HG03196 (cell line): ENCODE measurements around the gene RHAG.
"Not testable (repeated sequence)": the region's sequence is repeated elsewhere in the genome, so short reads cannot be mapped to it uniquely, and the experiment has no call there.

Source experiments
- ATAC-seq: cut with Tn5 transposase; IDR thresholded peaks from one replicate; pipeline ENCODE4 v1.9.1; 2021; ENCODE audit not compliant: unreplicated experiment

The RHAG gene

GRCh38 chr6:49635978-49636712 lies 494 bp downstream of the RHAG start:
- ATAC-seq, result no peak

DNA sequence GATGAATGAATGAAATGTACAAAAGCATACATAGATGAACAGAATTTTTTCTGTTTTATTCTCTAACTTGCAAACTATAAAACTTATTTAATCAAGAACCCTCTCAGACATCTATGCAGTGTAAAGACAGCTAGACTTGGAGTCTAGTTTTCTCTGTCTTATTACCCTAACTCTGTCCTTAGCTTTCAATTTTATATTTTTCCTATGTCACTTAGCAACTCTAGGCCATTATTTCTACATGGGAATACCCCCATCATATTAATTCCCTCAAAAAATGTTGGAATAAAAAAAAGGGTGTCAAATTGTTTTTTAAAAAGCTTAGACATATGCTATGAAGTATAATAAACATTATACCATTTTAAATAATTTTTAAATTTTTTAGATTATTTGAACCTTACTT lies 1.2 kb downstream of the RHAG start:
- no peak for ATAC-seq

GRCh38 chr6:49634836-49635218 lies 1.8 kb downstream of the RHAG start:
- ATAC-seq, result no peak

- ATAC-seq, result no peak
Measured at GRCh38 chr6:49634092-49634835, 2.4 kb downstream of the RHAG start.

- ATAC-seq, result no peak
Measured at GRCh38 chr6:49633541-49633940, 3.1 kb downstream of the RHAG start.

GRCh38 chr6:49632727-49633126 lies 3.9 kb downstream of the RHAG start:
- ATAC-seq, result no peak

DNA sequence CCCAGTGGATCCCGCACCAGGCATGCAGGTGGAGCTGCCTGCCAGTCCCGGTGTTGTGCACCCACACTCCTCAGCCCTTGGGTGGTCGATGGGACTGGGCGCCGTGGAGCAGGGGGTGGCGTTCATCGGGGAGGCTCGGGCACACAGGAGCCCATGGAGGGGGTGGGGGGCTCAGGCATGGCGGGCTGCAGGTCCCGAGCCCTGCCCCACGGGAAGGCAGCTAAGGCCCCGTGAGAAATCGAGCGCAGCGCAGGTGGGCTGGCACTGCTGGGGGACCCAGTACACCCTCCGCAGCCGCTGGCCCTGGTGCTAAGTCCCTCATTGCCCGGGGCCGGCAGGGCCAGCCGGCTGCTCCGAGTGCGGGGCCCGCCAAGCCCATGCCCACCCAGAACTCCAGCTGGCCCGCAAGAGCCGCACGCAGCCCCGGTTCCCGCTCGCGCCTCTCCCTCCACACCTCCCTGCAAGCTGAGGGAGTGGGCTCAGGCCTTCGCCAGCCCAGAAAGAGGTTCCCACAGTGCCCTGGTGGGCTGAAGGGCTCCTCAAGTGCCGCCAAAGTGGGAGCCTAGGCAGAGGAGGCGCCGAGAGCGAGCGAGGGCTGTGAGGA lies 7.1 kb downstream of the RHAG start:
- ATAC-seq, result not testable (repeated sequence)

DNA sequence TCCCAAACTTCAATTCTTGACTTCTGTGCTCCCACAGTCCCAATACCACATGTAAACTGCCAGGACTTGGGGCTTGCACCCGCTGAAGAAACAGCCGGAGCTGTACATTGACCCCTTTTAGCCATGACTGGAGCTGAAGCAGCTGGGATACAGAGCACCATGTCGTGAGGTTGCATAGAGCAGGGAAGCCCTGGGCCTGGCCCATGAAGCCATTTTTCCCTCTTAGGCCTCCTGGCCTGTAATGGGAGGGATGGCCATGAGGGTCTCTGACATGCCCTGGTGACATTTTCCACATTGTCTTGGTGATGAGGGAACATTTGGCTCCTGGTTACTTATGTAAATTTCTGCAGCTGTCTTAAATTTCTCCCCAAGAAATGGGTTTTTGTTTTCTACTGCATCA lies 9.8 kb downstream of the RHAG start:
- no peak for ATAC-seq

GRCh38 chr6:49618257-49618656 lies 18.4 kb downstream of the RHAG start:
- ATAC-seq, result no peak

- not testable (repeated sequence) for ATAC-seq
Measured at GRCh38 chr6:49614144-49614543, 22.5 kb downstream of the RHAG start.

DNA sequence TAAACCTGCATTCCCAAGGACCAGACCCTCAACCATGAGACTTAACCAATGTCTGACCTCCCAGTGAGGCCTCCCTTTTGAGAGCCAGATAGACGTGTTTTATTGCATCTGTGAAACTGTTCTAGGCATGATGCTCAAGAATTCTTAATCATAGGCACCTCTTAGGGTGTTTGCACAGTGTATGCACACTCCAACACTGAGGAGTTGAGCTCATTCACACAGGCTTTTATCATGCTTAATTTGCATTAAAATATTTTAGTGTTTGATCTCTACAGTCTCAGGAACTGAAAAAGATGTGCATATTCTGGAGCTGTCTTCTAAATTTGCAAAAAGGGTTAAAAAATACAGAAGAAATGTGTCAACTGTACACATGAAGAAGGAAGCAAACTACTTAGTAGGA lies 27.4 kb downstream of the RHAG start:
- no peak for ATAC-seq

GRCh38 chr6:49608275-49608674 lies 28.4 kb downstream of the RHAG start:
- ATAC-seq, result not testable (repeated sequence)

DNA sequence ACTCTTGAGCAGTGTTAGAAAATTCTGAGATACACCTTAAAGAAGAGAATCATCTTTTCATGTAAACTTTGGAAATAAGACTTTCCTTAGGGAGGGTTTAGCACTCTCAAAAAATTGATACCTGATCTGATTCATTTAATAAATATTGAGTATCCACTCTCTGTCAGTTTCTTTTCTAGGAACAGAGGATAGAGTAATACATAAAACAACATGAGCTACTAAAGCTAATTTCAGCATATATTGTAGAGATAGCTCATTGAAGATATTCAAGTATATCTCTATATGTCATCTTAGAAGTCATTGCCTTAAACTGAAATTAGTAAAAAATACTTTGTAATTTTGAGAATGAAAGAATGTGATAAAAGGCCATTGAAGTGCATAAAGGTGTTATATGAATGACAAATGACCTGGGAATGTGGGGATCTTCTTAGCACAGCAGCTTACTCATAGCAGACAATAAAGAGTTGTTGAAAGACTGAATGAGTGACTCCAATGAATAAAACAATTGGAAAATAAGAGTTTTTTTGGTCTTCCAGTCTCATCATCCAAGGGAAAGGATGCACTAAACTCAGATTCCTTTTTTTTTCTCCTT lies 29.2 kb downstream of the RHAG start:
- no peak for ATAC-seq

- no peak for ATAC-seq
Measured at GRCh38 chr6:49606721-49607390, 29.8 kb downstream of the RHAG start.

GRCh38 chr6:49604080-49604479 lies 32.6 kb downstream of the RHAG start:
- not testable (repeated sequence) for ATAC-seq

DNA sequence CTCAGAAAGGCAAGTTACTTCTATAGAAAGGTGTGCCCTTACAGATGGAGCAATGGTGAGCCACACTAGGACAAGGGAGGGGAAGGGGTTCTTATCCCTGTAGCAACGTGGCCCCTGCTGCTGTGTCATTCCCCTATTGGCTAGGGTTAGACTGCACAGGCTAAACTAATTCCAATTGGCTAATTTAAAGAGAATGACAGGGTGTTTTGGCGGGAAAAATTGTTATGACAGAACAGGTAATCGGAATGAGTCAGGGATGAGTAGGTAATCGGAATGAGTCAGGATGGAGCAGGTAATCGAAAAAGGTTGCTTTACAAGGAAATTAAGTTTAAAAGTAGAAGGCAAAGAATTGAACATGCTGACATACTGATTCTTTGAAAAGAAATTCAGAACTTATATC lies 49.4 kb downstream of the RHAG start:
- ATAC-seq, result not testable (repeated sequence)

GRCh38 chr6:49582529-49582928 lies 54.1 kb downstream of the RHAG start:
- no peak for ATAC-seq

DNA sequence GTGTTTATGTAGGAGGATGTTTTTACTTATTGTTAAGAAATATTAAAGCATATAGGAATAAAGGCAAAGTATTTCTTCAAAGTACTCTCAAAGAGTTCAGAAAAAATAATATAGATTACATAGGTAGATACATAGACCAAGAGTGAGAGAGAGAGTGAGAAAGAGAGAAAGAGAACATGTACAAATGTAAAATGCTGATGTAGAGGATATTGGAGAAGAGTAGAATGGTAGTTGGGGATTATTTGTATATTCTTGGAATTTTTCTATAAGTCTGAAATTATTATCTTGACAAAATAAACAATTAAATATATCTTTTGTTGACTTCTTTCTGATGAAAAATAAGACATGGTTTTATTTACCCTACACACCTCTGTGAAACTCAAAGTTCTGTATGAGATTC lies 57.0 kb downstream of the RHAG start:
- no peak for ATAC-seq

- ATAC-seq, result no peak
Measured at GRCh38 chr6:49576618-49577017, 60.0 kb downstream of the RHAG start.

- ATAC-seq, result no peak
Measured at GRCh38 chr6:49570474-49571079, 66.1 kb downstream of the RHAG start.

DNA sequence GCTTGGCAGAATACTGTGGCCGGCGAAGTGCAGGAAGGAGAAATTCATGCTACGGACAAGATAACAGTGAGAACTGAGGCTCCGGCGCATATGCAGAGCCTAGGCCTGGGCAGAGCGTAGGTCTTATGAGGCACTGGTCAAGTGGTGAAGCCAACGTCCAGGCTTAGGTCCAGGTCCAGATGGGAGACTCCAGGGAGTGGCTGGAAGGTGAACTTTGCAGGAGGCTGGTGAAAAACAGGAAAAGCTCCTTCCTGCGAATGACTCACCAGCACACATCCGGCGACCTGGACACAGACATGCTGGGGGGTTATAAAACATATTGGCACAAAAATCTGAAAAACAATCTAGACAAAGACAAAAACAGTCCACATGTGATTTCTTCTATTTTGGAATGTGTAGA lies 70.8 kb downstream of the RHAG start:
- ATAC-seq, result no peak
